Osteocyte (in vitro differentiated cells): Measurements from ENCODE around the gene FUBP3. TPM values are rescaled to one million over a fixed set of nuclear protein-coding genes. Genes with fewer than 3 reads are reported as not detected.

Experiments
- DNase-seq: peaks from one replicate; pipeline ENCODE4 v3.0.0; 2021; ENCODE audit warnings: mixed read lengths; ENCODE audit not compliant: unreplicated experiment; ENCODE audit errors: extremely low spot score
- H3K27ac Mint-ChIP-seq: one replicate; pipeline ENCODE4 v1.8.0; 2021; ENCODE audit warnings: mild to moderate bottlenecking, mixed read lengths; ENCODE audit not compliant: unreplicated experiment
- H3K27me3 Mint-ChIP-seq: one replicate; pipeline ENCODE4 v1.8.0; 2021; ENCODE audit warnings: mixed read lengths; ENCODE audit not compliant: unreplicated experiment
- H3K36me3 Mint-ChIP-seq: one replicate; pipeline ENCODE4 v1.8.0; 2021; ENCODE audit warnings: mixed read lengths; ENCODE audit not compliant: unreplicated experiment
- H3K4me1 Mint-ChIP-seq: one replicate; pipeline ENCODE4 v1.8.0; 2021; ENCODE audit warnings: mixed read lengths; ENCODE audit not compliant: unreplicated experiment
- H3K4me3 Mint-ChIP-seq: one replicate; pipeline ENCODE4 v1.8.0; 2021; ENCODE audit warnings: mild to moderate bottlenecking, moderate library complexity, mixed read lengths; ENCODE audit not compliant: unreplicated experiment
- H3K9me3 Mint-ChIP-seq: one replicate; pipeline ENCODE4 v1.8.0; 2021; ENCODE audit warnings: mixed read lengths; ENCODE audit not compliant: unreplicated experiment
- total RNA-seq: library from RNA; stranded (reverse); gene quantifications from 2 replicates; pipeline ENCODE4 v1.2.1, GENCODE V29; 2021
- TF ChIP-seq, protein P1 (sequence below): fragments of 200-600 bp; sonication (generic); IDR thresholded peaks from 2 replicates; pipeline ENCODE4 v1.5.0; 2021; ENCODE audit warnings: antibody characterized with exemption, mild to moderate bottlenecking, moderate library complexity

FUBP3 gene
- total RNA-seq, 1 donor from 2014 or later: 72.7 TPM

DNA sequence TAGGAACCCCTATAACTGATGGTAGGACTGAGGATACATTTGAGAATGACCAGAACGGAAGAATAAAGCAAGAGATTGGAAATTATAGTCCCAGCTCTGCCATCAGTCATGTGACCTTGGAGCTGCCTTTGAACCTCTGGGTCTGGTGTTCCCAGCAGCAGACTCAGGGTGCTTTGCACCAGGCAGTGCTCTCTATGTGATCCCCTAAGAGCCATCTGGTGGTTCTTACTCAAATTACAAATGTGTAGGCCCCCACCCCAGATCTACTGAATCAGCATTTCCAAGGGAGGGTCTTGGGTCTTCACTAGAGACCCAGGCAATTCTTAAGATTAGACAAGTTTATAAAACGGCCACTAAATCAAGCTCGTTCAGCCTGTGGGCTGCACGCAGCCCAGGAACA, 44.8 kb downstream of the FUBP3 start:
- Mint-ChIP-seq H3K4me1 (no peaks in the 10 kb centered on the region), H3K4me3 (no peak overlapping the region), H3K27ac (no peak overlapping the region), H3K27me3 (no peaks in the 10 kb centered on the region), H3K36me3 (peaks cover 53% of the 10 kb centered on the region), H3K9me3 (no peaks in the 10 kb centered on the region)
- no peak for DNase-seq
- TF ChIP-seq, protein P1, sequence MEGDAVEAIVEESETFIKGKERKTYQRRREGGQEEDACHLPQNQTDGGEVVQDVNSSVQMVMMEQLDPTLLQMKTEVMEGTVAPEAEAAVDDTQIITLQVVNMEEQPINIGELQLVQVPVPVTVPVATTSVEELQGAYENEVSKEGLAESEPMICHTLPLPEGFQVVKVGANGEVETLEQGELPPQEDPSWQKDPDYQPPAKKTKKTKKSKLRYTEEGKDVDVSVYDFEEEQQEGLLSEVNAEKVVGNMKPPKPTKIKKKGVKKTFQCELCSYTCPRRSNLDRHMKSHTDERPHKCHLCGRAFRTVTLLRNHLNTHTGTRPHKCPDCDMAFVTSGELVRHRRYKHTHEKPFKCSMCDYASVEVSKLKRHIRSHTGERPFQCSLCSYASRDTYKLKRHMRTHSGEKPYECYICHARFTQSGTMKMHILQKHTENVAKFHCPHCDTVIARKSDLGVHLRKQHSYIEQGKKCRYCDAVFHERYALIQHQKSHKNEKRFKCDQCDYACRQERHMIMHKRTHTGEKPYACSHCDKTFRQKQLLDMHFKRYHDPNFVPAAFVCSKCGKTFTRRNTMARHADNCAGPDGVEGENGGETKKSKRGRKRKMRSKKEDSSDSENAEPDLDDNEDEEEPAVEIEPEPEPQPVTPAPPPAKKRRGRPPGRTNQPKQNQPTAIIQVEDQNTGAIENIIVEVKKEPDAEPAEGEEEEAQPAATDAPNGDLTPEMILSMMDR: no peak

DNA sequence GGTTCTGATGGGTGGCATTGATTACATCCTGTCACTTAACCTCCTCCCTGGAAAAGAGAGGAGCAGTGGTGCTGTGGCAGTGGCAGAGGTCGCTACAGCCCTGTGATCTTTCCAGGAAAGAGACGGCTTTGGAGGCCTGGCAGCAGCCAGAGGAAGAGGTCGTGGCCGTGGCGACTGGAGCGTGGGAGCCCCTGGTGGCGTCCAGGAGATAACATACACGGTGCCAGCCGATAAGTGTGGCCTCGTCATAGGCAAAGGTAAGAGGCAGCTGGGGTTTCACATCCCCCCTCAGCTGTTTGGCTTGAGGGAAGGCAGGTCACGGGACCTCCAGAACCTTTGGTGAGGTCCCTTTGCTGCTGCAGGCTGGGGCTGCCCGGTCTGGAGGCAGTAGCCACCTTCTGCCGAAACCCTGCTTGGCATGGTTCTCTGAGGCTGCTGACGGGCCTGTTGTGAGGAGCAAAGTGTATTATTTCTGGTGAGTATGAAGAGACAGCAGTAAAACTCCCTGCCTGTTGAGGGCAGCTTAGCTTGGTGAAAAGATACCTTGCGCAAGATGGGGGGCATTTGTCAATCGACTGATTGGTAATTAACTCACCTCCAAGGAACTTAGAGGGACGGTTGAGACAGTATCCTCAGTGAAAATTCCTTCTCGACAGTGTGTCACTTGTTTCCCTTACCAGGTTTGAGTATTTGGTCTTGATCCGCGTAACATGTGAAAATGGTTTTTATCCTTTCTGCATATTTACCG, 47.0 kb downstream of the FUBP3 start:
- H3K4me1 Mint-ChIP-seq: no peaks in the 10 kb centered on the region
- H3K27ac Mint-ChIP-seq: no peak overlapping the region
- H3K9me3 Mint-ChIP-seq: no peaks in the 10 kb centered on the region
- H3K27me3 Mint-ChIP-seq: no peaks in the 10 kb centered on the region
- TF ChIP-seq, protein P1: no peak
- peaks cover 40% of the 10 kb centered on the region for H3K36me3 Mint-ChIP-seq
- no peak for DNase-seq
- H3K4me3 Mint-ChIP-seq: no peak overlapping the region

- H3K4me1 Mint-ChIP-seq: no peaks in the 10 kb centered on the region
- H3K36me3 Mint-ChIP-seq: peaks cover 46% of the 10 kb centered on the region
- TF ChIP-seq, protein P1: no peak
- no peaks in the 10 kb centered on the region for H3K9me3 Mint-ChIP-seq
- H3K4me3 Mint-ChIP-seq: no peak overlapping the region
- H3K27me3 Mint-ChIP-seq: no peaks in the 10 kb centered on the region
- H3K27ac Mint-ChIP-seq: no peak overlapping the region
- no peak for DNase-seq
Observed at GRCh38 chr9:130627051-130627450, 47.7 kb downstream of the FUBP3 start.

DNA sequence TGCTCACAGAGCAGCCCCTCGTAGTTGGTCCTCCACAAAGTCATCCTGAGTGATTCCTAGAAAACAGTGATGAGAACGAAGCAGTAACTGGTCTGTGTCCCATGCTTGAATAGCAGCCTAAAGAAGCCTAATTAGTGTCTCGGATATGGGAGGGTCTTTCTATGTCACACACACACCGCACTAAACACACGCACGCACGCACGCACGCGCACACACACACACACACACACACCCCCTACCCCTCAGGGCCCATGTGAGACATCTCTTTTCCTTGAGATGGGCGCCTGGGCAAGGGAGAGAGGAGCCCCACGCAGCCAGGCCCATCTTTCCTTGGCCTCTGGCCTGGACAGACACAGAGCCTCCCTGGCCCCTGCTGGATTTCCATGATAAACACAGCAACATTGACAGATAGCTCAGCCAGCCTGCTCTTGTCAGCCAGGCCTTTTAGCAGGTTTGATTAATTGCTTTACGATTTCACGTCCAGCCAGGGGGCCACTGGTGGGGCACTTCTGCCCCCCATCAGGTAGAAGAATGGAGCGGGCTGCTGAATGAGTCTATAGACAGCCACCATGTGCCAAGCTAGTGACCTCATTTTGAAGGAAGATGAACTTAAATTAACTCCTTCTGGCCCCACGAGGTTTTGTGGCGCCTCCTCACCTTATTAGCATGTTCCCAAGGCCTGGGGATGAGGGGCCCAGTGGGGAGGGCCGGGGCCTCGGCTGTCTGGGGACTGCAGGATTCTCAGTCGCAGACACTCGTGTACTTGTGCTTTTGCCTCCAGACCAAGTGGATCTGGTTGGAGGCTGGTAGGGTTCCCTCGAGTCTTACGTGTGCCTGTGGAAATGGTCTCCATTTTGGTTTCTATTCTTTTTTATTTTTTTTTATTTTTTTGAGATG, 48.8 kb downstream of the FUBP3 start:
- Mint-ChIP-seq H3K27ac (no peak overlapping the region), H3K27me3 (no peaks in the 10 kb centered on the region), H3K9me3 (no peaks in the 10 kb centered on the region), H3K4me3 (no peak overlapping the region), H3K36me3 (peaks cover 42% of the 10 kb centered on the region), H3K4me1 (no peaks in the 10 kb centered on the region)
- no peak for DNase-seq
- TF ChIP-seq, protein P1: no peak
